ENCODE data around the gene ZNF714.

Gene ZNF714

GRCh38 chr19:21094347-21095025 lies 12.5 kb downstream of the ZNF714 start:
- no peaks in the 10 kb centered on the region for H3K4me1 ChIP-seq (ENCODE audit: low read depth, poor library complexity, severe bottlenecking)
- no peaks in the 10 kb centered on the region for H3K27me3 ChIP-seq (ENCODE audit: insufficient read depth, low read depth)
- TF ChIP-seq CTCF (conservative IDR thresholded peaks at IDR 0.05; ENCODE audit: low read depth, low read length), result no peak
- H3K79me2 ChIP-seq (ENCODE audit: insufficient read depth, low read depth), result no peaks in the 10 kb centered on the region
- H3K27ac ChIP-seq, result no peak overlapping the region
- no peak overlapping the region for H3K9ac ChIP-seq
- H2AFZ ChIP-seq (ENCODE audit: low read depth), result no peak overlapping the region
- H3K4me3 ChIP-seq (IDR thresholded peaks at IDR 0.05; ENCODE audit: insufficient read depth, low read depth, low read length), result no peak overlapping the region
- H3K4me2 ChIP-seq, result no peak overlapping the region
- no peaks in the 10 kb centered on the region for H4K20me1 ChIP-seq (ENCODE audit: insufficient read depth)
- H3K36me3 ChIP-seq (ENCODE audit: insufficient read depth), result no peaks in the 10 kb centered on the region

GRCh38 chr19:21098291-21098690 lies 16.3 kb downstream of the ZNF714 start:
- Histone ChIP-seq H4K20me1 (ENCODE audit: insufficient read depth) (no peaks in the 10 kb centered on the region), H3K36me3 (ENCODE audit: insufficient read depth) (no peaks in the 10 kb centered on the region), H3K27ac (no peak overlapping the region), H3K4me3 (IDR thresholded peaks at IDR 0.05; ENCODE audit: insufficient read depth, low read depth, low read length) (no peak overlapping the region), H3K9ac (no peak overlapping the region), H3K4me2 (no peak overlapping the region), H2AFZ (ENCODE audit: low read depth) (no peak overlapping the region), H3K27me3 (ENCODE audit: insufficient read depth, low read depth) (no peaks in the 10 kb centered on the region), H3K4me1 (ENCODE audit: low read depth, poor library complexity, severe bottlenecking) (no peaks in the 10 kb centered on the region), H3K79me2 (ENCODE audit: insufficient read depth, low read depth) (no peaks in the 10 kb centered on the region)
- TF ChIP-seq CTCF (conservative IDR thresholded peaks at IDR 0.05; ENCODE audit: low read depth, low read length), result no peak

GRCh38 chr19:21101521-21102242 lies 19.7 kb downstream of the ZNF714 start:
- TF ChIP-seq CTCF (conservative IDR thresholded peaks at IDR 0.05; ENCODE audit: low read depth, low read length), result no peak
- Histone ChIP-seq H3K36me3 (ENCODE audit: insufficient read depth) (no peaks in the 10 kb centered on the region), H4K20me1 (ENCODE audit: insufficient read depth) (no peaks in the 10 kb centered on the region), H3K4me2 (no peak overlapping the region), H3K27ac (no peak overlapping the region), H2AFZ (ENCODE audit: low read depth) (no peak overlapping the region), H3K4me1 (ENCODE audit: low read depth, poor library complexity, severe bottlenecking) (no peaks in the 10 kb centered on the region), H3K4me3 (IDR thresholded peaks at IDR 0.05; ENCODE audit: insufficient read depth, low read depth, low read length) (no peak overlapping the region), H3K79me2 (ENCODE audit: insufficient read depth, low read depth) (no peaks in the 10 kb centered on the region), H3K27me3 (ENCODE audit: insufficient read depth, low read depth) (no peaks in the 10 kb centered on the region), H3K9ac (no peak overlapping the region)

GRCh38 chr19:21109116-21109515 lies 27.1 kb downstream of the ZNF714 start:
- no peak overlapping the region for H3K4me2 ChIP-seq
- no peak overlapping the region for H3K4me3 ChIP-seq (IDR thresholded peaks at IDR 0.05; ENCODE audit: insufficient read depth, low read depth, low read length)
- H2AFZ ChIP-seq (ENCODE audit: low read depth), result no peak overlapping the region
- H3K4me1 ChIP-seq (ENCODE audit: low read depth, poor library complexity, severe bottlenecking), result no peaks in the 10 kb centered on the region
- TF ChIP-seq CTCF (conservative IDR thresholded peaks at IDR 0.05; ENCODE audit: low read depth, low read length), result no peak
- H3K36me3 ChIP-seq (ENCODE audit: insufficient read depth), result no peaks in the 10 kb centered on the region
- no peak overlapping the region for H3K9ac ChIP-seq
- H4K20me1 ChIP-seq (ENCODE audit: insufficient read depth), result no peaks in the 10 kb centered on the region
- H3K27me3 ChIP-seq (ENCODE audit: insufficient read depth, low read depth), result no peaks in the 10 kb centered on the region
- H3K27ac ChIP-seq, result no peak overlapping the region
- no peaks in the 10 kb centered on the region for H3K79me2 ChIP-seq (ENCODE audit: insufficient read depth, low read depth)
